SKM-1 (cell line): ENCODE data around the gene OR2H1.
"Not testable (repeated sequence)": the region's sequence is repeated elsewhere in the genome, so short reads cannot be mapped to it uniquely, and the experiment has no call there.

Experiments used
- DNase-seq: peaks from one replicate; lab custom pipeline; 2025; ENCODE audit not compliant: unreplicated experiment; lab: John Stamatoyannopoulos, UW

Gene OR2H1

DNA sequence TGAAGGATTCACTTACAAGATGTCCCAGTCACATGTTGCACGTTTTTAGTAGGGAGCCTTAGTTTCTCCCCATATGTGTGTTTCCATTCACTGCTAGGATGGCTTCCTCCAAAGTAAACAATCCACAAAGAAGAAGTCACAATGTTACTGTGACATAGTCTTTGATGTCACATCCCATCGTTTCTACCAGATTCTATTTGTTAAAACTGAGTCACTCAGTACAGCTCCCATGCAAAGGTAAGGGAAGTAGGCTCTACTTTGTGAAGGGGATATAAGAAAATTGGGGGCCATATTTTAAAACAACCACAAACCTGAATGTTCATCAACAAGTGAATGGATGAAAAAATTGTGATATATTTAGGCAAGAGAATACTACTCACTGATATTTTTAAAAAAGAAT lies at the start of gene OR2H1, which contains the start of gene OR11A1:
Gene OR2H1, plus strand, starts transcription at position 185 of the 400 bp plus-strand sequence. CDS start 4,615 bp downstream, outside the sequence.
Gene OR11A1, minus strand, starts transcription at position 101 of the 400 bp plus-strand sequence. CDS start 29,430 bp downstream, outside the sequence.
- DNase-seq, result no peak

DNA sequence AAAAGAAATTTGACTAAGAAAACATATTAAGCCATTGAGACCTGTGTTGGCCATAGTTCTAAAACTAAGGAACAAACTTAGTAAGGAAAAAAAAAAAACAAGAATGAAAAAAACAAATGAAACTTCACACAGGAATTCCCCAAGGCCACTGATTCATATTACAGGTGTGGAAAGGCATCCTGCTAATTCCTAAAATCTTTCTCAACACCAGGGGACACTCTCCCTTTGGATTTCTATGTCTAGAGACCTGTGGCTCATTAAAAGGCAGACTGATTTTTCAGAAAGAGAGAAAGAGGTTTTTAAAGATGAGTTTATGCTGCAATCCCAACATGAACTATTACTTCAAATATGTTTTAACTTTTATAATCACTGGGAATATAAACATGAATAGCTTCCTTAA lies 42.4 kb upstream of the OR2H1 start, which contains the start of gene OR12D1:
Gene OR12D1, plus strand, starts transcription at position 341 of the 400 bp plus-strand sequence.
- DNase-seq, result no peak

DNA sequence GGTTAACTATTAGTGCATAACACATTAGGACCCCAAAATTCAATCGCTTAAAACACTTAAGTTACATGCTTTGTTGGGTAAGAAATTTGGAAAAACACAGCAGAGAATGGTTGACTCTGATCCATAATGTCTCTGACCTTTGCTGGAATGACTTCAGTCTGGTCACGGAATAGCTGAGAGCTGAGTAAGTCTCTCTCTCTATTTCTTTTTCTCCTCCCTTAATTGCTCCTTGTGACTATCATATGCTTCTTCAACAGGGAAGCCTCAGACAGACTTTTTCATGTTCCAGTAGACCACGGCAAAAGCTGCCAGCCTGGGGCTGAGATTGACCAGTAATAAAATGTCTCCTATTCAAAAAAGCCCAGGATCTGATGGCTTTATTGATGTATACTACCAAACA lies 37.4 kb upstream of the OR2H1 start:
- DNase-seq, result no peak

GRCh38 chr6:29424168-29424567 lies 32.8 kb upstream of the OR2H1 start:
- no peak for DNase-seq

- no peak for DNase-seq
Measured at GRCh38 chr6:29424575-29424974, 32.4 kb upstream of the OR2H1 start.

DNA sequence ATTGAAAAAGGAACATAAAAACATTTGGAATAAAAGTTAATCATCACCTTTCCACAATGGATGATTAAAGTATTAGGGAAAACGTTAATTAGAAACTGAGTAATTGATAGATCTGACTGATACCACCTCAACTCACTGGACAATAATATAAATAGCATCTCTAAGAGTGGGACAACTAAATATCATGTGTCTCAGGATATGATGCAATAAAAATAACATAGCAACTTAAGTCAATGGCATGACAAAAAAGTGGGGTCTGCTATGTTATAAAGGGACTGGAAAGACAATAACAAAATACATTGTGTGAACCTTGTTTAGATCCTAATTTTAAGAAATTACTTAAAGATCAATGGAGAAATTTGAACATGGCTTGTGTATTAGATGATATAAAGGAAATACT lies 31.9 kb upstream of the OR2H1 start:
- DNase-seq, result no peak

DNA sequence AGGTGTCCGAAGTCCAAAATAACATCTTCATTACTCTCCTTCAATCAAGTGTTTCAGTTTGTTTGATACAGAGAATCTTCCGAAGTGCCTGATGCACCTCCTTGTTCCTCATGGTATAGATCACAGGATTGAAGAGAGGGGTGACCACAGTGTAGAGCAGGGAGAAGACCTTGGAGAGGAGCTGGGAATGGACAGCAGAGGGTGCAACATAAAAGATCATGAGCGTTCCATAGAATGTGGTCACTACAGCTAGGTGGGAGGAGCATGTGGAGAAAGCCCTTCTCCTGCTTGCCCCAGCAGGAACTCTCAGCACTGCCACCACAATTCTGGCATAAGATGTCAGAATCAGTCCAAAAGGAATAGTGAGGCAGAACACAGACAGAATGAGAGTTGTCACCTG lies 30.3 kb upstream of the OR2H1 start:
- no peak for DNase-seq

DNA sequence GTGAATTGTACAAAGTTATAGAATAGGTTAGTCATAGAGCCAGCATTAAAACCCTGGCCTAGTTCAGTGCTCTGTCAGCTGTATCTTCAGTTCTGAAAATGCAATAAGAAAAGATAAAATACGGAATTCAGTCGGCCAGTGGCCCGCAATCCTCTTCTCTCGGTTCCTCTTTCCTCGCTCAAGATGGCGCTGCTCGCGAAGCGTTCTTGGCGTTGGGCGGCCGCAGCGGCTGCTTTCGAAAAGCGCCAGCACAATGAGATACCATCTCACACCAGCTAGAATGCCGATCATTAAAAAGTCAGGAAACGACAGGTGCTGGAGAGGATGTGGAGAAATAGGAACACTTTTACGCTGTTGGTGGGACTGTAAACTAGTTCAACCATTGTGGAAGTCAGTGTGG lies 20.2 kb upstream of the OR2H1 start:
- not testable (repeated sequence) for DNase-seq

DNA sequence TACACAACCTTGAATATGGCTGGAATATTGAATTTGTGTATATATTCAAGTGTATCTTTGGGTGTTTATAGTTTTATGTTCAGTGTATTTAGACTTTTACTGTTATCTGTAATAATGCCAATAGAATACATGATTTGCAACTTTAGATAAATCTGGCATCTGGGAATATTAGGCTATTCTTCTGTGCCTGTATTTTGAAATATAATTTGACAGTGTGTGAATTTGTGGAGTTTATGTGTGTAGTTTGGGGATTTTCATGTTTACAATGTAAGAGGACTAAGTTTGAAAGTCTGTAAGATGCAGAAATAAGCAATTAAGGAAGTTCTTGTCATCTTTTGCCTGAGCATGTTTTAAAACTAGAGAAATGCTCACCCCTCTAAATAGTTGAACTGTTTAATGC lies 17.9 kb upstream of the OR2H1 start, which contains the start of gene OR10C1:
Gene OR10C1, plus strand, starts transcription at position 301 of the 400 bp plus-strand sequence. CDS start 710 bp downstream, outside the sequence.
- DNase-seq, result no peak

DNA sequence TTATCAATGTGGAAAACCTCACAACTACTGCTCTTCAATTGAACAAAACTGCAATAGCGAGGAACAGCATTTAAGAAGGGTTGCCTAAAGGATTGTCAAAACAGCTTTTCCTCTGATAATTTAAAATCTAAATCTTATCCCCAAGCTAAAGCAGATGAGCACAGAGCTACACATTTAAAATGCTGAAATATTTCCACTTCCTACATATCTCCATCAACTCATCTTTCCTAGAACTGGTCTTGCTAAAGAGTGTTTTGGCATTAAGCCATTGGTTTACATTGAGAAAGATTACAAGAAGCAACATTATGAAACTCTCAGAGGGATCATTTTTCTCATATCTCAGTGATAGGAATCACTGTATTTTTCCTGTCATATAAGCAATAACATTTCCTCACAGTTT lies 14.2 kb upstream of the OR2H1 start:
- no peak for DNase-seq

GRCh38 chr6:29444031-29444430 lies 12.9 kb upstream of the OR2H1 start:
- not testable (repeated sequence) for DNase-seq

GRCh38 chr6:29447670-29448069 lies 9.3 kb upstream of the OR2H1 start:
- no peak for DNase-seq

- no peak for DNase-seq
Measured at GRCh38 chr6:29451471-29452193, 5.3 kb upstream of the OR2H1 start.

GRCh38 chr6:29461021-29461814 lies 4.3 kb downstream of the OR2H1 start:
- no peak for DNase-seq

DNA sequence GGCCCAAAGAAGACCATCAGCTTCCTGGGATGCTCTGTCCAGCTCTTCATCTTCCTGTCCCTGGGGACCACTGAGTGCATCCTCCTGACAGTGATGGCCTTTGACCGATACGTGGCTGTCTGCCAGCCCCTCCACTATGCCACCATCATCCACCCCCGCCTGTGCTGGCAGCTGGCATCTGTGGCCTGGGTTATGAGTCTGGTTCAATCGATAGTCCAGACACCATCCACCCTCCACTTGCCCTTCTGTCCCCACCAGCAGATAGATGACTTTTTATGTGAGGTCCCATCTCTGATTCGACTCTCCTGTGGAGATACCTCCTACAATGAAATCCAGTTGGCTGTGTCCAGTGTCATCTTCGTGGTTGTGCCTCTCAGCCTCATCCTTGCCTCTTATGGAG lies 5.1 kb downstream of the OR2H1 start:
- DNase-seq, result no peak

DNA sequence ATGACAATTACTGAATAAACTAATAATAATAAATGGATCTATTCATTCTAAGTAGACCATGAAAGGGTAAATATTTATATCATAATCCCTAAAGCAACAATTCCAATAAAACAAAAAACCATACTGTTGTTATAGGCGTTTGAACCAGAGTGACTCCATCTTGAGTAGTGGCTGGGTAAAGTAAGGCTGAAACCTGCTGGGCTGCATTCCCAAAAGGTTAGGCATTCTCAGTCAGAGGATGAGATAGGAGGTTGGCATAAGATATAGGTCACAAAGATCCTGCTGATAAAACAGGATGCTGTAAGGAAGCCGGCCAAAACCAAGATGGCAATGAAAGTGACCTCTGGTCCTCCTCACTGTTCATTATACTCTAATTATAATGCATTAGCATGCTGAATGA lies 8.3 kb downstream of the OR2H1 start:
- no peak for DNase-seq

DNA sequence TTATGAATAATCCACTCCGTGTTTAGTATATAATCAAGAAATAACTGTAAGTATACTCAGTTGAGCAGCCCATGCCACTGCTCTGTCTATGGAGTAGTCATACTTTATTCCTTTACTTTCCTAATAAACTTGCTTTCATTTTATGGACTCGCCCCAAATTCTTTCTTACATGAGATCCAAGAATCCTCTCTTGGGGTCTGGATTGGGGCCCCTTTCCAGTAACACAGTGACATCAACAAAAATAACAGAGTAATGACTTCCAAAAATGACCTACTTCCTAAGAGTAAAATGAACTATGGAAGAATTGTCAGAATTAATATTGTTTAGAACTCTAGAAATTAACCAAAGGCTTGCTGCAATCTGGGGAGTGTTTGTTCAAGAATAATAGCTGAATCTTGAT lies 8.8 kb downstream of the OR2H1 start:
- DNase-seq, result no peak

- DNase-seq, result no peak
Measured at GRCh38 chr6:29466241-29466640, 9.3 kb downstream of the OR2H1 start.

GRCh38 chr6:29474996-29475395 lies 18.0 kb downstream of the OR2H1 start:
- no peak for DNase-seq

- DNase-seq, result no peak
Measured at GRCh38 chr6:29477923-29478450, 21.0 kb downstream of the OR2H1 start.

DNA sequence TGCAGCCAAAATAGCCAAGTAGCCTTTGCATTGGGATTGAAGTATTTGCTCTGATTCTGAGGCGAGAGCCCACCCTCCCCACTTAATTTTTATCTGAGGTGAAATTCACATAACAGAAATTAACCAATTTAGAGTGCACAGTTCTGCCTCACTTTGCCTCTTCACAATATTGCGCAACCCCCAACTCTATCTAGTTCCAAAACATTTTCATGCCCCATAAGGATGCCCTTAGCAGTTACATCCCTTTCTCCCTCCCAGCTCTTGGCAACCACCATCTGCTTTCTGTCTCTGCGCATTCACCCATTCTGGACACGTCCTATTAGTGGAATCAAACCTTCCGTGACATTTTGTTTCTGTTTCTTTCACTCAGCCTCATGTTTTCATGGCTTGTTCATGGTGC lies 21.8 kb downstream of the OR2H1 start:
- no peak for DNase-seq

GRCh38 chr6:29479560-29479959 lies 22.6 kb downstream of the OR2H1 start:
- no peak for DNase-seq
